NK-92 treated with Interleukin-12 subunit alpha and Interleukin-12 subunit beta, amount 100 ng/mL, for 24 hours (cell line): ENCODE results near the gene HADHA.
A peak's percentile ranks its signal among the peaks of the same experiment; 100 is the strongest.

Experiments used
- DNase-seq: peaks from one replicate; lab custom pipeline; 2025; lab: John Stamatoyannopoulos, UW

The HADHA gene

GRCh38 chr2:26245231-26245732, 850 bp upstream of the HADHA start:
- peak; percentile 34 for DNase-seq

- DNase-seq, result no peak
Measured at GRCh38 chr2:26243470-26244308, 743 bp downstream of the HADHA start.

GRCh38 chr2:26241928-26242436, 2.5 kb downstream of the HADHA start:
- DNase-seq, result no peak

- DNase-seq, result no peak
Measured at GRCh38 chr2:26238311-26238958, 6.0 kb downstream of the HADHA start.

GRCh38 chr2:26237868-26238267, 6.6 kb downstream of the HADHA start:
- no peak for DNase-seq

GRCh38 chr2:26235089-26235488, 9.3 kb downstream of the HADHA start:
- no peak for DNase-seq

- no peak for DNase-seq
Measured at GRCh38 chr2:26230806-26231205, 13.6 kb downstream of the HADHA start.

- no peak for DNase-seq
Measured at GRCh38 chr2:26229595-26229994, 14.8 kb downstream of the HADHA start.

GRCh38 chr2:26224095-26224494, 20.3 kb downstream of the HADHA start:
- DNase-seq, result no peak

GRCh38 chr2:26223018-26223417, 21.4 kb downstream of the HADHA start:
- no peak for DNase-seq

- no peak for DNase-seq
Measured at GRCh38 chr2:26217720-26218119, 26.7 kb downstream of the HADHA start.

GRCh38 chr2:26216587-26216986, 27.8 kb downstream of the HADHA start:
- DNase-seq, result no peak

GRCh38 chr2:26215833-26216232, 28.6 kb downstream of the HADHA start:
- DNase-seq, result no peak

GRCh38 chr2:26214759-26215158, 29.7 kb downstream of the HADHA start:
- no peak for DNase-seq

- no peak for DNase-seq
Measured at GRCh38 chr2:26212011-26212410, 32.4 kb downstream of the HADHA start.

GRCh38 chr2:26203906-26204305, 40.5 kb downstream of the HADHA start:
- no peak for DNase-seq

GRCh38 chr2:26202981-26203490, 41.4 kb downstream of the HADHA start:
- no peak for DNase-seq

GRCh38 chr2:26197516-26197915, 46.9 kb downstream of the HADHA start:
- no peak for DNase-seq

- no peak for DNase-seq
Measured at GRCh38 chr2:26196683-26197418, 47.6 kb downstream of the HADHA start.

- no peak for DNase-seq
Measured at GRCh38 chr2:26195040-26195984, 49.1 kb downstream of the HADHA start.
